Measurements from ENCODE around the gene BUB1B.

GRCh38 chr15:40142428-40142827 lies 18.4 kb upstream of the BUB1B start:
- TF ChIP-seq CTCF (IDR thresholded peaks at IDR 0.05; ENCODE audit: insufficient read depth, low read length, poor library complexity, severe bottlenecking) (no peak), EZH2phosphoT487 (conservative IDR thresholded peaks at IDR 0.05; ENCODE audit: low read length) (no peak)
